Hepatocyte (in vitro differentiated cells): ENCODE measurements around the gene CCT8L2. TPM values are rescaled to one million over a fixed set of nuclear protein-coding genes. Genes with fewer than 3 reads are reported as not detected.
"Not testable (repeated sequence)": the region's sequence is repeated elsewhere in the genome, so short reads cannot be mapped to it uniquely, and the experiment has no call there.

Experiments
- DNase-seq: peaks from one replicate; pipeline ENCODE4 v3.0.0-alpha.2; 2016; ENCODE audit warnings: low spot score
- H2AFZ ChIP-seq: fragments of 200-600 bp; sonication (generic); 2 replicates; pipeline ENCODE4 v1.6.0; 2016; ENCODE audit warnings: antibody characterized with exemption, mild to moderate bottlenecking
- H3K27ac ChIP-seq: fragments of 200-600 bp; sonication (generic); 2 replicates; pipeline ENCODE4 v1.5.1; 2016; ENCODE audit warnings: mild to moderate bottlenecking
- H3K27me3 ChIP-seq: fragments of 200-600 bp; sonication (generic); 2 replicates; pipeline ENCODE4 v1.6.1; 2016
- H3K36me3 ChIP-seq: fragments of 200-600 bp; sonication (generic); replicated peaks from 2 replicates; pipeline ENCODE4 v1.5.1; 2016; ENCODE audit warnings: low read depth; ENCODE audit not compliant: insufficient read depth
- H3K4me1 ChIP-seq: fragments of 200-600 bp; sonication (generic); 2 replicates; pipeline ENCODE4 v1.5.1; 2016; ENCODE audit warnings: mild to moderate bottlenecking, moderate library complexity; ENCODE audit not compliant: insufficient read depth
- H3K4me2 ChIP-seq: fragments of 200-600 bp; sonication (generic); 2 replicates; pipeline ENCODE4 v1.6.0; 2016
- H3K4me3 ChIP-seq: fragments of 200-600 bp; sonication (generic); 2 replicates; pipeline ENCODE4 v1.5.1; 2016; ENCODE audit warnings: mild to moderate bottlenecking
- H3K79me2 ChIP-seq: fragments of 200-600 bp; sonication (generic); 2 replicates; pipeline ENCODE4 v1.6.0; 2017; ENCODE audit warnings: mild to moderate bottlenecking
- H3K9me2 ChIP-seq: fragments of 200-600 bp; sonication (generic); replicated peaks from 2 replicates; pipeline ENCODE4 v1.6.0; 2017; ENCODE audit warnings: mild to moderate bottlenecking; ENCODE audit not compliant: insufficient read depth
- H3K9me3 ChIP-seq: fragments of 200-600 bp; sonication (generic); 2 replicates; pipeline ENCODE4 v1.5.1; 2016; ENCODE audit warnings: low read depth, mild to moderate bottlenecking
- H4K20me1 ChIP-seq: fragments of 200-600 bp; sonication (generic); 2 replicates; pipeline ENCODE4 v1.6.0; 2016; ENCODE audit warnings: mild to moderate bottlenecking; ENCODE audit not compliant: insufficient read depth, poor library complexity, severe bottlenecking
- EZH2 ChIP-seq: fragments of 200-600 bp; sonication (generic); IDR thresholded peaks from 2 replicates; pipeline ENCODE4 v1.6.1; 2016; ENCODE audit warnings: antibody characterized with exemption, mild to moderate bottlenecking, borderline replicate concordance
- EZH2phosphoT487 ChIP-seq: fragments of 200-600 bp; sonication (generic); IDR thresholded peaks from one replicate; pipeline ENCODE4 v1.6.1; 2018; ENCODE audit warnings: antibody characterized with exemption, mild to moderate bottlenecking, low read depth, moderate library complexity; ENCODE audit not compliant: unreplicated experiment, severe bottlenecking
- WGBS: methylation state at CpG from one replicate; pipeline ENCODE4 v1.1.6; 2016; ENCODE audit warnings: low lambda C conversion rate; ENCODE audit errors: missing lambda C conversion rate; 5-methylcytosine and 5-hydroxymethylcytosine counted together
- polyA plus RNA-seq: library from polyadenylated mRNA; unstranded; fragments of >200 nt; fragmentation: Nextera tagmentation; extraction: Ambion mirVana; gene quantifications from 2 replicates; pipeline ENCODE4 v1.2.1, GENCODE V29; 2016
- total RNA-seq: library from RNA; depleted of rRNA; stranded (reverse); fragments of >200 nt; gene quantifications from 2 replicates; pipeline ENCODE4 v1.2.3, GENCODE V29; 2014
- TF ChIP-seq, protein P1 (sequence below): fragments of 200-600 bp; sonication (generic); IDR thresholded peaks from 2 replicates; pipeline ENCODE4 v1.5.1; 2016; ENCODE audit warnings: antibody characterized with exemption, mild to moderate bottlenecking; ENCODE audit not compliant: poor library complexity

Gene CCT8L2
- total and polyA plus RNA-seq, 2 experiments from 2014 or later: not detected

DNA sequence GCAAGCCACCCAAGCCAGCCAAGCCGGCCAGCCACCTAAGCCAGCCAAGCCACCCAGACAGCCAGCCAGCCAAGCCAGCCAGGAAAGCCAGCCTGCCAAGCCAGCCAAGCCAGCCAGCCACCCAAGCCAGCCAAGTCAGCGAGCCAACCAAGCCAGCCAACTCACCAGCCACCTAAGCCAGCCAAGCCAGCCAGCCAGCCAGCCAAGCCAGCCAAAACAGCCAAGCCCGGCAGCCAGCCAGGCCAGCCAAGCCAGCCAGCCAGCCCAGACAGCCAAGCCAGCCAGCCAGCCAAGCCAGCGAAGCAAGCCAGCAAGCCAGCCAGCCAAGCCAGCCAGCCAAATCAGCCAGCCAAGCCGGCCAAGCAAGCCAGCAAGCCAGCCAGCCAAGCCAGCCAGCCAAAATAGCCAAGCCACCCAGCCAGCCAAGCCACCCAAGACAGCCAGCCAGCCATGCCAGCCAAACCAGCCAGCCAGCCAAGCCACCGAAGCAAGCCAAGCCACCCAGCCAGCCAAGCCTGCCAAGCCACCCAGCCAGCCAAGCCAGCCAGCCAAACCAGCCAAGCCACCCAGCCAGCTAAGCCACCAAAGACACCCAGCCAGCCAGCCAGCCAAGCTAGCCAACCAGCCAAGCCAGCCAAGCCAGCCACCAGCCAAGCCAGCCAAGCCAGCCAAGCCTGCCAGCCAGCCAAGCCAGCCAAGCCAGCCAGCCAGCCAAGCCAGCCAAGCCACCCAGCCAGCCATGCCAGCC lies 27.6 kb downstream of the CCT8L2 start:
- not testable (repeated sequence) for H3K27ac ChIP-seq, H3K9me3 ChIP-seq, DNase-seq

DNA sequence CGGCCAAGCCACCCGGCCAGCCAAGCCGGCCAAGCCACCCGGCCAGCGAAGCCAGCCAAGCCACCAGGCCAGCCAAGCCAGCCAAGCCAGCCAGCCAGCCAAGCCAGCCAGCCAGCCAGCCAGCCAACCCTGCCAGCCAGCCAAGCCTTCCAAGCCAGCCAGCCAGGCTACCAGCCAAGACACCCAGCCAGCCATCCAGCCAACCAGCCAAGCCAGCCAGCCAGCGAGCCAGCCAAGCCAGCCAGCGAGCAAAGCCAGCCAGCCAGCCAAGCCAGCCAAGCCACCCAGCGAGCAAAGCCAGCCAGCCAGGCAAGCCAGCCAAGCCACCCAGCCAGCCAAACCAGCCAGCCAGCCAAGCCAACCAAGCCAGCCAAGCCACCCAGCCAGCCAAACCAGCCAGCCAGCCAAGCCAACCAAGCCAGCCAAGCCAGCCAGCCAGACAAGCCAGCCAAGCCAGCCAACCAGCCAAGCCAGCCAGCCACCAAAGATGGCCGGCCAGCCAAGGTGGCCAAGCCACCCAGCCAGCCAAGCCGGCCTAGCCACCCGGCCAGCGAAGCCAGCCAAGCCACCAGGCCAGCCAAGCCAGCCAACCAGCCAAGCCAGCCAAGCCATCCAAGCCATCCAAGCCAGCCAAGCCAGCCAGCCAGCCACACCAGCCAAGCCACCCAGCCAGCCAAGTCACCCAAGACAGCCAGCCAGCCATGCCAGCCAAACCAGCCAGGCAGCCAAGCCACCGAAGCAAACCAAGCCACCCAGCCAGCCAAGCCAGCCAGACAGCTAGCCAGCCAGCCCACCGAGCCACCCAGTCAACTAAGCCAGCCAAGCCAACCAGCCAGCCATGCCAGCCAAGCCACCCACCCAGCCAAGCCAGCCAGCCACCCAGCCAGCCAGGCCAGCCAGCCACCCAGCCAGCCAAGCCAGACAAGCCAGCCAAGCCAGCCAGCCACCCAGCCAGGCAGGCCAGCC lies 28.8 kb downstream of the CCT8L2 start:
- Histone ChIP-seq H3K27me3 (no peaks in the 10 kb centered on the region), H3K4me3 (no peak overlapping the region), H3K9me2 (no peaks in the 10 kb centered on the region), H2AFZ (no peak overlapping the region), H3K9me3 (no peaks in the 10 kb centered on the region), H3K4me2 (no peak overlapping the region), H3K4me1 (no peaks in the 10 kb centered on the region), H3K27ac (no peak overlapping the region), H3K36me3 (no peaks in the 10 kb centered on the region), H4K20me1 (no peaks in the 10 kb centered on the region), H3K79me2 (no peaks in the 10 kb centered on the region)
- no peak for DNase-seq
- no peak for TF ChIP-seq EZH2phosphoT487
- TF ChIP-seq EZH2: no peak
- TF ChIP-seq, protein P1, sequence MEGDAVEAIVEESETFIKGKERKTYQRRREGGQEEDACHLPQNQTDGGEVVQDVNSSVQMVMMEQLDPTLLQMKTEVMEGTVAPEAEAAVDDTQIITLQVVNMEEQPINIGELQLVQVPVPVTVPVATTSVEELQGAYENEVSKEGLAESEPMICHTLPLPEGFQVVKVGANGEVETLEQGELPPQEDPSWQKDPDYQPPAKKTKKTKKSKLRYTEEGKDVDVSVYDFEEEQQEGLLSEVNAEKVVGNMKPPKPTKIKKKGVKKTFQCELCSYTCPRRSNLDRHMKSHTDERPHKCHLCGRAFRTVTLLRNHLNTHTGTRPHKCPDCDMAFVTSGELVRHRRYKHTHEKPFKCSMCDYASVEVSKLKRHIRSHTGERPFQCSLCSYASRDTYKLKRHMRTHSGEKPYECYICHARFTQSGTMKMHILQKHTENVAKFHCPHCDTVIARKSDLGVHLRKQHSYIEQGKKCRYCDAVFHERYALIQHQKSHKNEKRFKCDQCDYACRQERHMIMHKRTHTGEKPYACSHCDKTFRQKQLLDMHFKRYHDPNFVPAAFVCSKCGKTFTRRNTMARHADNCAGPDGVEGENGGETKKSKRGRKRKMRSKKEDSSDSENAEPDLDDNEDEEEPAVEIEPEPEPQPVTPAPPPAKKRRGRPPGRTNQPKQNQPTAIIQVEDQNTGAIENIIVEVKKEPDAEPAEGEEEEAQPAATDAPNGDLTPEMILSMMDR: no peak
- WGBS: 75% methylated on average over 14 of the region's 14 CpGs

More for the DNA sequence above, 27.6 kb downstream of the CCT8L2 start:
- not testable (repeated sequence) for H3K4me2 ChIP-seq, H3K27me3 ChIP-seq, H3K79me2 ChIP-seq, H3K4me1 ChIP-seq, H3K4me3 ChIP-seq, H3K36me3 ChIP-seq, H2AFZ ChIP-seq, H3K9me2 ChIP-seq, H4K20me1 ChIP-seq
- 80% methylated on average over 5 of the region's 6 CpGs for WGBS

DNA sequence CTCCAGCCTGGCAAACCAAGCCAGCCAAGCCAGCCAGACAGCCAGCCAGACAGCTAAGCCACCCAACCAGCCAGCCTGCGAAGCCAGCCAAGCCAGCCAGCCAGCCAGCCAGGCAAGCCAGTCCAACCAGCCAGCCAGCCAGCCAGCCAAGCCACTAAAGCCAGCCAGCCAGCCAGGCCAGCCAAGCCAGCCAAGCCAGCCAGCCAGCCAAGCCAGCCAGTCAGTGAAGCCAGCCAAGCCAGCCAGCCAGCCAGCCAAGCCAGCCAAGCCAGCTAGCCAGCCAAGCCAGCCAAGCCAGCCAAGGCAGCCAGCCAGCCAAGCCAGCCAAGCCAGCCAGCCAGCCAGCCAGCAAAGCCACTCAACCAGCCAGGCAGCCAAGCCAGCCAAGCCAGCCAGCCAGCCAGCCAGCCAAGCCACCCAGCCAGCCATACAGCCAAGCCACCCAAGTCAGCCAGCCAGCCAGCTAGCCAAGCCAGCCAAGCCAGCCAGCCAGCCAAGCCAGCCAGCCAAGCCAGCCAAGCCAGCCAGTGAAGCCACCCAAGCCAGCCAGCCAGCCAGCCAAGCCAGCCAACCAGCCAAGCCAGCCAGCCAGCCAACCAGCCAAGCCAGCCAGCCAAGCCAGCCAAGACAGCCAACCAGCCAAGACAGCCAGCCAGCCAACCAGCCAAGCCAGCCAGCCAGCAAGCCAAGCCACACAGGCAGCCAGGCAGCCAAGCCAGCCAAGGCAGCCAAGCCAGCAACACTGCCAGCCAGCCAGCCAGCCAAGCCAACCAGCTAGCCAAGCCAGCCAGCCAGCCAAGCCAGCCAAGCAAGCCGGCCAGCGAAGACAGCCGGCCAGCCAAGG lies 29.7 kb downstream of the CCT8L2 start:
- no peaks in the 10 kb centered on the region for H4K20me1 ChIP-seq
- no peaks in the 10 kb centered on the region for H3K9me3 ChIP-seq
- H2AFZ ChIP-seq: no peak overlapping the region
- H3K27me3 ChIP-seq: no peaks in the 10 kb centered on the region
- H3K4me3 ChIP-seq: no peak overlapping the region
- no peak for DNase-seq
- WGBS: 73% methylated on average over 4 of the region's 4 CpGs
- no peaks in the 10 kb centered on the region for H3K79me2 ChIP-seq
- H3K36me3 ChIP-seq: no peaks in the 10 kb centered on the region
- H3K4me1 ChIP-seq: no peaks in the 10 kb centered on the region
- H3K4me2 ChIP-seq: no peak overlapping the region
- no peak for TF ChIP-seq EZH2
- H3K27ac ChIP-seq: no peak overlapping the region
- no peaks in the 10 kb centered on the region for H3K9me2 ChIP-seq

DNA sequence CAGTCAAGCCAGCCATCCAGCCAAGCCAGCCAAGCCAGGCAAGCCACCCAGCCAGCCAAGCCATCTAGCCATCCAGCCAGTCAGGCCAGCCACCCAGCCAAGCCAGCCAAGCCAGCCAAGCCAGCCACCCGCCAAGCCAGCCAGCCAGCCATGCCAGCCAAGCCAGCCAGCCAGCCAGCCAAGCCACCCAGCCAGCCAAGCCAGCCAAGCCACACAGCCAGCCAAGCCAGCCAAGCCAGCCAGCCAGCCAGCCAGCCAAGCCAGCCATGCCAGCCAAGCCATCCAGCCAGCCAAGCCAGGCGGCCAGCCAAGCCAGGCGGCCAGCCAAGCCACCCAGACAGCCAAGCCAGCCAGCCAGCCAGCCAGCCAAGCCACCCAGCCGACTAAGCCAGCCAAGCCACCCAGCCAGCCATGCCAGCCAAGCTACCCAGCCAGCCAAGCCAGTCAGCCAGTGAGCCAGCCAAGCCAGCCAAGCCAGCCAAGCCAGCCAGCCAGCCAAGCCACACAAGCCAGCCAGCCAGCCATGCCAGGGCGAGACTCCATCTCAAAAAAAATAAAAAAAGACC lies 31.4 kb downstream of the CCT8L2 start:
- WGBS: 59% methylated on average over 5 of the region's 5 CpGs
- H3K4me1 ChIP-seq, H3K36me3 ChIP-seq, H3K79me2 ChIP-seq, H3K27ac ChIP-seq, H3K9me3 ChIP-seq, DNase-seq, H4K20me1 ChIP-seq, H3K4me3 ChIP-seq, H2AFZ ChIP-seq, H3K4me2 ChIP-seq, H3K9me2 ChIP-seq, H3K27me3 ChIP-seq: not testable (repeated sequence)

DNA sequence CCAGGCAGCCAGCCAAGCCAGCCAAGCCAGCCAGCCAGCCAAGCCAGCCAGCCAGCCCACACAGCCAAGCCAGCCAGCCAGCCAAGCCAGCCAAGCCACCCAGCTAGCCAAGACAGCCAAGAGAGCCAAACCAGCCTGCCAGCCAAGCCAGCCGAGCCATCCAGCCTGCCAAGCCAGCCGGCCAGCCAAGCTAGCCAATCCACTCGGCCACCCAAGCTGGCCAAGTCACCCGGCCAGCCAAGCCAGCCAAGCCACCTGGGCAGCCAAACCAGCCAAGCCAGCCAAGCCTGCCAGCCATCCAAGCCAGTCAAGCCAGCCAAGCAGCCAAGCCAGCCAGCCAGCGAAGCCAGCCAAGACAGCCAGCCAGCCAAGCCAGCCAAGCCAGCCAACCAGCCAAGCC lies 32.0 kb downstream of the CCT8L2 start:
- not testable (repeated sequence) for H4K20me1 ChIP-seq, H3K9me2 ChIP-seq, H3K36me3 ChIP-seq, H3K4me3 ChIP-seq, H3K27me3 ChIP-seq, H3K9me3 ChIP-seq, H3K27ac ChIP-seq, H2AFZ ChIP-seq, H3K79me2 ChIP-seq, H3K4me2 ChIP-seq, DNase-seq, H3K4me1 ChIP-seq
- WGBS: 78% methylated on average over 5 of the region's 5 CpGs

DNA sequence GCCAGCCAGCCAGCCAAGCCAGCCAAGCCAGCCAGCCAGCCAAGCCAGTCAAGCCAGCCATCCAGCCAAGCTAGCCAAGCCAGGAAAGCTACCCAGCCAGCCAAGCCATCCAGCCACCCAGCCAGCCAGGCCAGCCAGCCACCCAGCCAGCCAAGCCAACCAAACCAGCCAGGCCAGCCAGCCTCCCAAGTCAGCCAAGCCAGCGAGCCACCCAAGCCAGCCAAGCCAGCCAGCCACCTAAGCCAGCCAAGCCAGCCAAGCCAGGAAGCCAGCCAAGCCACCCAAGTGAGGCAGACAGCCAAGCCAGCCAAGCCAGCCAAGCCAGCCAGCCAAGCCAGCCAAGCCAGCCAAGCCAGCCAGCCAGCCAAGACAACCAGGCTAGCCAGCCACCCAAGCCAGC lies 32.6 kb downstream of the CCT8L2 start:
- not testable (repeated sequence) for DNase-seq, H3K9me2 ChIP-seq, H3K79me2 ChIP-seq, H3K27me3 ChIP-seq, H3K4me1 ChIP-seq, H3K4me3 ChIP-seq, H4K20me1 ChIP-seq, H2AFZ ChIP-seq, H3K9me3 ChIP-seq, H3K4me2 ChIP-seq, H3K27ac ChIP-seq, H3K36me3 ChIP-seq
- WGBS: 45% methylated on average over 1 of the region's 1 CpG
